Renal cortical epithelial cell (primary cell): ENCODE results near the gene SRSF12. TPM values are rescaled to one million over a fixed set of nuclear protein-coding genes. Genes with fewer than 3 reads are reported as not detected.
"Not testable (repeated sequence)": the region's sequence is repeated elsewhere in the genome, so short reads cannot be mapped to it uniquely, and the experiment has no call there.

Experiments used
- DNase-seq: peaks from one replicate; pipeline ENCODE4 v3.0.0-alpha.2; 2011; ENCODE audit warnings: low read depth
- total RNA-seq: library from RNA; depleted of rRNA; stranded (reverse); fragments of >200 nt; gene quantifications from 2 replicates; pipeline ENCODE4 v1.2.3, GENCODE V29; 2014

The SRSF12 gene
- total RNA-seq, 1 donor from 2014 or later: 4.0 TPM

DNA sequence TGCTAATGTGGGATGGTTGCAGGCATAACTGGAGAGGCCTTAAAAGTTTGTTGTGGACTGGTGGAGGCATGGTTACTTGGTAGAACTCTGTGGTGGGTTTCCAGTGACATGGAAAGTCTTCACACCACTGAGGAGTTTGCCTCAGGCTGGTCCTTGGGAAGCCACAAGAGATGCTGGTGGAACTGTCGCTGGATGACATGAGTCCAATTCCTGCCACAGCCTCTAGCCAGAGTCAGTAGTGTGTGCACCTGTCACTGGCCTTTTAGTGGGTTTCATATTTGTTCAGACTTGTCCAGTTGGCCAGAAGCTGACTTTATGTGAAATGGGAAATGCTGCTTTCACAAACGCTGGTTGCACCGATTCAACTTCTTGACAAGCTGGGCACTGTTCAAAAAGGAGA lies 13.7 kb upstream of the SRSF12 start:
- no peak for DNase-seq

DNA sequence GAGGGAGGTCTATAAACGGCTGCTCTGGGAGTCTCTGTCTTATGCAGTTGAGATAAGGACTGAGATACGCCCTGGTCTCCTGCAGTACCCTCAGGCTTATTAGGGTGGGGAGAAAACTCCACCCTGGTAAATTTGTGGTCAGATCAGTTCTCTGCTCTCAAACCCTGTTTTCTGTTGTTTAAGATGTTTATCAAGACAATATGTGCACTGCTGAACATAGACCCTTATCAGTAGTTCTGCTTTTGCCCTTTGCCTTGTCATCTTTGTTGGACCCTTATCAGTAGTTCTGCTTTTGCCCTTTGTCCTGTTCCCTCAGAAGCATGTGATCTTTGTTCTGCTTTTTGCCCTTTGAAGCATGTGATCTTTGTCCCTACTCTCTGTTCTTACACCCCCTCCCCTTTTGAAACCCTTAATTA lies 10.4 kb upstream of the SRSF12 start:
- not testable (repeated sequence) for DNase-seq

GRCh38 chr6:89122625-89123024 lies 4.8 kb upstream of the SRSF12 start:
- peak; percentile 69 for DNase-seq

- DNase-seq: no peak
Measured at GRCh38 chr6:89121934-89122333, 4.1 kb upstream of the SRSF12 start.

DNA sequence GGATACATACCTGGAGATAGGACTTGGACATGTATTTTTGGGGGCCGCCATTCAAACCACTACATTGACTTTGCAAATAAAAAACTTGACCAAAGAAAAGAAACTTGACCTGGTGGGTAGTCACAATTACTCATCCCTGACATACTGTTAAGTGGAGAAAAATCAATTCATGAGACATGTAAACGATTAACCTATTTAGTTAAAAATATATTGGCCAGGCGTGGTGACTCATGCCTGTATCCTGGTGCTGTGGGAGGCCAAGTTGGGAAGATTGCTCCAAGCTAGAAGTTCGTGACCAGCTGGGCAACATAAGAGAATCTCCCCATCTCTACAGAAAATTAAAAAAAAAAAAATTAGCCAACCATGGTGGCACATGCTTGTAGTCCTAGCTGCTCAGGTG lies 2.5 kb upstream of the SRSF12 start:
- DNase-seq: peak; percentile 98

- peak; percentile 12 for DNase-seq
Measured at GRCh38 chr6:89118931-89119330, 1.1 kb upstream of the SRSF12 start.

- DNase-seq: no peak
Measured at GRCh38 chr6:89116702-89117101, 1.2 kb downstream of the SRSF12 start.

DNA sequence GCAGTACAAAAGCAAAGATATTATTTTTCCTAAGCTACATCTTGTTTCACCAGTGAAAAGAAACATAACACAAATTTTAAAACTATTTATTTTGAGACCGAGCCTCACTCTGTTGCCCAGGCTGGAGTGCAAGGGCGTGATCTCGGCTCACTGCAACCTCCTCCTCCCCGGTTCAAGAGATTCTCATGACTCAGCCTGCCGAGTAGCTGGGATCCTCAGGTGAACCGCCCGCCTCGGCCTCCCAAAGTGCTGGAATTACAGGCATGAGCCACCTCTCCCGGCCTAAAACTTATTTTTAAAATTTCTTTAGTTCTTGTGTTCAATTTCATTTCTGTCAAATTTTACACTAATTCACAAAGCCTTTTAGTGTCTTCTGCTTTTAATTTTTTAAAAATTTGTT lies 5.9 kb downstream of the SRSF12 start:
- peak; percentile 35 for DNase-seq

DNA sequence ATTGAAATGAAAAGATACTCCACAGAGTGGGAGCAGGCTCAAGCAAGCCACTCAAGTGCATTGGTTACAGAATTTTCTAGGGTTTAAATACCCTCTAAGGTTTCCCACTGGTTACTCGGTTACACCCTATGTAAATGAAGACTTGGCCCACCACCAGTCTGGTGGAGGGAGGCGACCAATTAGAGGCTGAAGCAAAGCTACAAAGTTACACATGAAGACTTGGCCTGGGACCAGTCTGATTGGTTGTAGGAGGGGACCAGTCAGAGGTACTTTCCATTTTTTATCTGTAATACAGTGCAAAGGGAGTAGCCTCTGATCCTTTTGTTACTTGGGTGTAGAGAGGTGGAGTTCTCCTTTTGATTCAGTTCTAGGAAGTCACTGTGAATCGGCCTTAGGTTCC lies 7.6 kb downstream of the SRSF12 start:
- no peak for DNase-seq

DNA sequence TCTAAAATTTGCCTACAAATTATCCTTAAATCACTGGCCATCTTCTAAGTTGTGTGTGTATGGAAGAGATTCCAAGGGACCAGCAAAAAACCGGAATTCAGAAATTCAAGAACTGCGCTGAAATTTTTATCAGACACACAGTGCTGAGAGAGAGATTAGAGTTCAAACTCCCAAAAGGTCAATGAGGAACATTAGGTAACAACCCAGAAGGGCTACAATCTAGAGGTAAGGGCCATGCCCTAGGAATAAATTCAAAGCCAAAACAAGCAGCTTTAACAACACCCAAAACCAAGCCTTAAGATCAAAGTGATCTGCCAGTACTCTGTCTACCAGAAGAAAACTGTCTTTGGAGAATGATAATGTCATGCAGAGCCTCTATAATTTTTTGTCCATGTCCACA lies 17.8 kb downstream of the SRSF12 start:
- no peak for DNase-seq

DNA sequence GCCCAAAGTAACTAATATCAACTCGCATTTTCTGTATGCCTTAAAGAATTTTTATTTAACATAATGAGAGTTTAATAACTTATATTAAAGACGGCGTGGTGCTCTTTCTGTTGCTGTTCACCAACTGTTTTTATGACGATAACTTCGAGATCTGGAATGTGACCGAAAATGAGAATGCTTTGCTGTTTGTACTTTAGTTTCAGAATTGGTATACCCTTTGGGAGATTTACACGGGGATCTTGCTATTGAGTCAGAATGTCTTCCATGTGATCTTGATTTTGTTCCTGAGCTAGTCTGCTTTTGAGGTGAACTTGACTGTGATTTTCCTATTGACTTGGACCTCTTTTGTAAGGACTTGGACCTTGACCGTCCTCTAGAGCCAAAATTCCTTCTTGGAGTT lies 19.4 kb downstream of the SRSF12 start:
- DNase-seq: no peak

DNA sequence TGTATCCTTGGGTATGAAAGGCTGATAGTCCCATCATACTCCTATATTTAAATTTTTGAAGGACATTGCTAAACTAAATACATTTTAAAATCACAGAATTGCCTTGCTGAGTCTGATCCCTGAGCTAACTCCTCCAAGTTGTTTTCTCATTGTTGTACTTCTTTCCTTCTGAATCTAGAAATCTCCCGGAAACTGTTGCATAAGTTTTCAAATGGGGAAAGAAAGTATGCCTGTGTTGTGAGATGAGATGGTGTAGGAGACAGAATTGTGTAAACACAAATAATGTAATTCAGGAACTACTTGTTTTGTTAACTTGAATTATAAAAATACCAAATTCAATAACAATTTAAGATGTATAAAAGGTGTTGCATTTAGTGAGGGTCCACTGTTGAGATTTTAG lies 30.0 kb downstream of the SRSF12 start:
- no peak for DNase-seq

DNA sequence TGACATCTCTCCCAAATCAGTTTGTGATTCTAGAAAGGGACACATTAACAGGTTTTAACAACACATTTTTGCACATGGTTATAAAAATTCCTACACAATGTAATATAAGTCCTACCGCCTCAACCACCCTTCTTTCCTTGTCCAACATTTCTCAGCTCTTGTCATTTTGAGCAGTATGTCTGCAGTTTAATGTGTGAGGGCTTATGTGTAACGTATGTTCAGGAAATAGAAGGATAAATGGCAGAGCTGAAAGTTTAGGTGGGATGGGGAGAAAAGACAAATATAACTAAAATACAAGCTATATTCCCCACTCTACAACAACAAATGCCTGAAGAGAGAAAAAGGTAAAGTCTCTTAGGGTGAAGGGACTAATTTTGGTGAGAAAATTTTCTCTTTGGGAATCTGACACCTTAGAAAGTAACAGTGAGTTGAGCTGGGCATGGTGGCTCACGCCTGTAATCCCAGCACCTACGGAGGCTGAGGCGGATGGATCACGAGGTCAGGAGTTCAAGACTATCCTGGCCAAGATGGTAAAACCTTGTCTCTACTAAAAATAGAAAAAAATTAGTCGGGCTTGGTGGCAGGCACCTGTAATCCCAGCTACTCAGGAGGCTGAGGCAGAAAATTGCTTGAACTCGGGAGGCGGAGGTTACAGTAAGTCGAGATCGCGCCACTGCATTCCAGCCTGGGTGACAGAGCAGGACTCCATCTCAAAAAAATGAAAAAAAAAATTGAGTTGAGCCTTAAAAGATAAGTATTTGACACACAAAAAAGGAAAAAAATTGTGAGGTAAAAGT lies 32.3 kb downstream of the SRSF12 start:
- DNase-seq: no peak

DNA sequence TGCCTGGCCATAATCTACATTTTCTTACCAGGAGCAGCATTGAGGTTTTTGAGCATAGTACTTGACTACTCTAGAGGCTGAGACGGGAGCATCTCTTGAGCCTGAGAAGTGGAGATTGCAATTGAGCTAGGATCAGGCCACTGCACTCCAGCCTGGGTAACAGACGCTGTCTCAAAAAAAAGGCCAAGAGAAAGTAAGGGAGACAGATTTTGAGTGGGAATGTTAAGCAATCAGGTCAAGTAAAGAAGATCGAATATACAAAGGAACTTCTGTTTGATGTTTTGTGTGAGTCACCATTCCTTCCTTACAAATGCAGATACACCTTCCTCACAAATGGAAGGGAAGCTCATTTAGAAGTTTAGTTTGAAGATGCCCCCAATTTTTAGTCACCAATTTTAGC lies 32.9 kb downstream of the SRSF12 start:
- peak; percentile 46 for DNase-seq

DNA sequence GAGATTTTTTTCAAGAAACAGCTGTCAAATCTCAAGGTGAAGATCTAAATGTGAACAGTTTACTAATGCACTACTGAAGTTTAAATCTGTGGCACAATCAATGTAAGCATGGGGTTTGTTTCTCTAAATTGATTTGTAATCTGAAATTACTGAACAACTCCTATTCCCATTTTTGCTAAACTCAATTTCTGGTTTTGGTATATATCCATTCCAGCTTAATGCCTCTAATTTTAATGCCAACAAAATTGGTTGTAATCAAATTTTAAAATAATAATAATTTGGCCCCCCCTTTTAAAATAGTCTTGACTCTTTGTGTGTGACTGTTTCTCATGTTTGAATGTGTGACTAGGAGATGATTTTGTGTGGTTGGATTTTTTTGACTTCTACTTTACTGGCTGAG lies 33.3 kb downstream of the SRSF12 start:
- DNase-seq: no peak

- DNase-seq: peak; percentile 46
Measured at GRCh38 chr6:89082486-89082891, 35.4 kb downstream of the SRSF12 start.

DNA sequence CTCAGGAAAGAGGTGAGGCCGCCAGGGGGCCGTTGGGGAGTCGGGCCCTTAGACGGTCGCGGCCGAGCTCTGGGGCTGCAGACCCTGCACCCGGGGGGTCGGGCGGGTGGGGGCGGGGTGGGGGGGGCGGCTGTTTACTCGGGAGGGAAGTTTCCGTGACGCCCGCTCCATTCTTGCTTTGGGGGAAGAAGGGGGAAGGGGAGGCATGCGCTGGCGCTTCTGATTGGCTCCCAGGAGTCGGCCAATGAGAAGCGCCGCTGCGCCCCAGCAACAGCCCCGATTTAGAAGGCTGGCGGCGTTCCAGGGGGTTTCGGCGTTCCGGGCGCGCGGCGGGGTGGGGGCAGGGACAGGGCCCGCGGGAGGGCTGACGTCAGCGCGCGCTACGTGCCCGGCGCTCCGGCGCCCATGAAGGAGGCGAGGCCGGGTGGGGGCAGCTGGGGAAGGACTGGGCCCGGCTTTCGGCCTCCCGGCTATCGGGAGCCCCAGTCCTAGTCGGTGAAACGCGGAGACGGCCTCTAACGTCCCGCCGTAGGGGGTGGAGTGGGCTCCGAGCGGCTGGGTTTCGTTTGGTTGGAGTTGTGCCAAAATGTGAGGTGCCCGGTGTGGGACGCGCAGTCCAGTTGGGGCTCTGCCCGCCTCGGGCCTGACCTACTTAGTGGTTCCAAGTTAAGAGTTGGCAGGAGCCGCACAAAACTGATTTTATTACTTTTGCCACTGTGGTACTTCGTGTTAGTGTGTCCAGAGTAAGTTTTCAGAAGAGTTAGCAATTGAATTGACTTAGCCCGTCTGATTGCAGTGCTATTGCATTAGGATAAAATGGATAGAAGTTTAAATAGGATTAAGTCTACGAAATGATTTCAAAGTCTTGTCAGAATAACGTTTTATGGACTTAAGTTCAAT lies 36.2 kb downstream of the SRSF12 start:
- DNase-seq: peak; percentile 91

GRCh38 chr6:89081129-89081422 lies 36.8 kb downstream of the SRSF12 start:
- DNase-seq: no peak

GRCh38 chr6:89080281-89081128 lies 37.4 kb downstream of the SRSF12 start, which contains the start of gene PNRC1:
TSS of gene PNRC1 (plus strand) at chr6:89080751. CDS start at chr6:89080895, 144 bp downstream.
- peak; percentile 98 for DNase-seq

DNA sequence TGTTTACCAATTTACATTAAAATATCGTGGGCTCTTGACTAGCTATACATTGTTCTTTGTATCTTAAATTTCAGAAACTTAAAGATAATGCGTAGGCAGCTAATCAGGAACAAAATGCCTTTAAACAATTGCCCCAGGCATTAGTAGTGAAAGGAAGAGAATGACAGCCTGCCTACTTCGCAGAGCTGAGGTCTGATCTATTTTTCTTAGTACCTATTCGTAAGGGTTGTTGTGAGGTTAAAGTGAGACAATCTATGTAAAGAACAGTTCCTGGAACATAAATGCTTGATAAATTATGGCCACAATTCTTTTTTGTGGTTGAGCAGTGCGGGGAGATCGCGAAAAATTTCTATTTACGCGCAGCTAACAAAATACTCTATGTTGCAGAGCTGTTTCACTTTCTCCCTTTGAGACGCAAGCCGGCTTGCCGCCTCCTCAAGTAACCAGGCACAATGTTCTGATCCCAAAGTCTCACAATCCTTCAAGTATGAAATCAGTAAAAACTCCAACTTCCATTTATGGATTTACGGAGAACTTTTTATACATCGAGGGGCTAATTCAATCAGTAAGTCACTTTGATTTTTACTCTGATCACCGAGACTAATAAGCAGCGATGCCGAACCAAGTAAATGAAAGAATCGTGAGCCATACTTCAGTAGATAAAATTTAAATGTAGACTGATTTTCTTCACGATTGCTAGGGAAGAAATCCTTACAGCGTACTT lies 38.2 kb downstream of the SRSF12 start:
- DNase-seq: peak; percentile 71

- DNase-seq: no peak
Measured at GRCh38 chr6:89073840-89074239, 44.0 kb downstream of the SRSF12 start.
